K562 (cell line): ENCODE measurements around the gene TUBB2A. TPM values are rescaled to one million over a fixed set of nuclear protein-coding genes. Genes with fewer than 3 reads are reported as not detected.
"Not testable (repeated sequence)": the region's sequence is repeated elsewhere in the genome, so short reads cannot be mapped to it uniquely, and the experiment has no call there.

ENCODE experiments used
- ATAC-seq: fragments of 200-7000 bp; cut with Tn5 transposase; 3 replicates; pipeline ENCODE4 v1.9.1; 2020; ENCODE audit warnings: moderate library complexity
- BruUV-seq: library from RNA; stranded (reverse); fragments of 400-500 nt; replicated peaks from 2 replicates; lab custom pipeline; 2021; lab: Mats Ljungman, UMichigan
- CTCF ChIA-PET: fragments of 300-600 bp; formaldehyde crosslinking; extraction: SDS; loops from one replicate; lab custom pipeline; 2021; ENCODE audit warnings: low intra/inter-chr PET ratio; lab: Yijun Ruan, JAX
- POLR2A ChIA-PET: fragments of 300-600, 350-650 bp; sonication (Branson Sonifier 250); formaldehyde crosslinking; extraction: SDS; loops from one replicate; lab custom pipeline; 2021; ENCODE audit warnings: antibody characterized with exemption, inconsistent platforms; lab: Yijun Ruan, JAX
- DNase-seq, 4 experiments: peaks; one replicate each; pipeline versions ENCODE4 v3.0.0 to v3.0.0-alpha.2; 2011 to 2018; ENCODE audit warnings: low spot score in 3 of 4, mixed read lengths in 3 of 4; ENCODE audit errors: extremely low read depth in 1 of 4
- FAIRE-seq: peaks from 2 replicates; lab custom pipeline; 2011; peaks lifted over from hg19 to GRCh38; lab: Jason Lieb, UNC
- H2AFZ ChIP-seq: 2 replicates; pipeline ENCODE4 v1.6.0; 2011; ENCODE audit warnings: low read depth, low read length, control low read depth, inconsistent platforms
- H3K27ac ChIP-seq: fragments of 200-600 bp; 3 replicates; pipeline ENCODE4 v1.8.0; 2011; ENCODE audit warnings: low read depth, mild to moderate bottlenecking, control low read depth, inconsistent platforms, low read length, moderate library complexity, mixed read lengths; ENCODE audit errors: extremely low read depth
- H3K27me3 ChIP-seq, 2 experiments: fragments of 300-600 bp in 1 of 2; 2 replicates in 1 of 2; 3 replicates in 1 of 2; pipeline versions ENCODE4 v1.6.0 to v1.8.0; 2011; ENCODE audit warnings: inconsistent platforms in 2 of 2, low read length in 2 of 2, mild to moderate bottlenecking in 1 of 2, mixed read lengths in 1 of 2, moderate library complexity in 1 of 2; ENCODE audit not compliant: control insufficient read depth in 2 of 2, insufficient read depth in 2 of 2
- H3K36me3 ChIP-seq: fragments of 300-600 bp; 3 replicates; pipeline ENCODE4 v1.8.0; 2011; ENCODE audit warnings: mild to moderate bottlenecking, low read length, inconsistent platforms; ENCODE audit not compliant: control insufficient read depth, insufficient read depth
- H3K4me1 ChIP-seq, 2 experiments: fragments of 200-600 bp in 1 of 2; replicated peaks in 1 of 2; 2 replicates in 1 of 2; 3 replicates in 1 of 2; pipeline versions ENCODE4 v1.5.1 to v1.8.0; 2011; ENCODE audit warnings: inconsistent platforms in 2 of 2, low read length in 2 of 2, mild to moderate bottlenecking in 1 of 2, mixed read lengths in 1 of 2, moderate library complexity in 1 of 2; ENCODE audit not compliant: control insufficient read depth in 2 of 2, insufficient read depth in 2 of 2
- H3K4me2 ChIP-seq: 2 replicates; pipeline ENCODE4 v1.6.1; 2011; ENCODE audit warnings: low read length, control low read depth, inconsistent platforms, mixed read lengths; ENCODE audit not compliant: insufficient read depth
- H3K4me3 ChIP-seq: fragments of 200-600 bp; sonication (generic), shearing (Covaris generic); 2 replicates; pipeline ENCODE4 v1.5.1; 2016; ENCODE audit warnings: control low read depth, inconsistent platforms
- H3K79me2 ChIP-seq: fragments of 200-600 bp; 3 replicates; pipeline ENCODE4 v1.8.0; 2011; ENCODE audit warnings: low read length, inconsistent platforms; ENCODE audit not compliant: control insufficient read depth, insufficient read depth
- H3K9ac ChIP-seq, 2 experiments: 2 replicates each; pipeline versions ENCODE4 v1.6.0 to v1.6.1; 2011; ENCODE audit warnings: low read depth in 2 of 2, low read length in 2 of 2, control low read depth in 1 of 2, inconsistent platforms in 1 of 2, mild to moderate bottlenecking in 1 of 2, mixed read lengths in 1 of 2; ENCODE audit not compliant: insufficient read depth in 1 of 2
- H3K9me1 ChIP-seq: one replicate; pipeline ENCODE4 v1.6.0; 2011; ENCODE audit warnings: inconsistent platforms, mild to moderate bottlenecking, low read length, moderate library complexity; ENCODE audit not compliant: control insufficient read depth, insufficient read depth
- H3K9me3 ChIP-seq: replicated peaks from 2 replicates; pipeline ENCODE4 v1.5.1; 2011; ENCODE audit warnings: low read depth, low read length, inconsistent platforms; ENCODE audit not compliant: control insufficient read depth, insufficient read depth
- H4K20me1 ChIP-seq: replicated peaks from 2 replicates; pipeline ENCODE4 v1.6.1; 2011; ENCODE audit warnings: low read length, inconsistent platforms, mixed read lengths; ENCODE audit not compliant: control insufficient read depth, insufficient read depth
- ARNT ChIP-seq, 2 experiments: fragments of 450-650 bp; IDR thresholded peaks; 2 replicates each; pipeline ENCODE4 v1.6.1; 2016; ENCODE audit warnings: mild to moderate bottlenecking in 1 of 2
- CC2D1A ChIP-seq: fragments of 450-650 bp; IDR thresholded peaks from 2 replicates; pipeline ENCODE4 v1.6.1; 2017; ENCODE audit warnings: mild to moderate bottlenecking
- CHAMP1 ChIP-seq: fragments of 450-650 bp; IDR thresholded peaks from 2 replicates; pipeline ENCODE4 v1.6.1; 2016; ENCODE audit warnings: mild to moderate bottlenecking
- DEAF1 ChIP-seq: fragments of 450-650 bp; formaldehyde crosslinking; IDR thresholded peaks from 2 replicates; pipeline ENCODE4 v1.4.0; 2020; ENCODE audit warnings: mild to moderate bottlenecking, moderate library complexity
- DPF2 ChIP-seq: fragments of 450-650 bp; IDR thresholded peaks from 2 replicates; pipeline ENCODE4 v1.6.1; 2016
- JUND ChIP-seq, 2 experiments: IDR thresholded peaks; 2 replicates in 1 of 2; 3 replicates in 1 of 2; pipeline ENCODE4 v1.6.1; 2011; ENCODE audit warnings: borderline replicate concordance in 2 of 2, low read depth in 2 of 2, low read length in 2 of 2, improper control_type of control experiment in 1 of 2, missing biosample characterization in 1 of 2, missing genetic modification characterization in 1 of 2, missing genetic modification reagents in 1 of 2
- MTA3 ChIP-seq: fragments of 450-650 bp; formaldehyde crosslinking; IDR thresholded peaks from 2 replicates; pipeline ENCODE4 v1.6.1; 2017; ENCODE audit warnings: mild to moderate bottlenecking, borderline replicate concordance
- NCOR1 ChIP-seq: fragments of 450-650 bp; IDR thresholded peaks from 2 replicates; pipeline ENCODE4 v1.6.1; 2016; ENCODE audit warnings: mild to moderate bottlenecking, moderate library complexity
- NFYB ChIP-seq: IDR thresholded peaks from 2 replicates; pipeline ENCODE4 v1.6.1; 2011; ENCODE audit warnings: mild to moderate bottlenecking, moderate library complexity; ENCODE audit not compliant: insufficient read length; ENCODE audit errors: extremely low read depth
- POLR2A ChIP-seq: fragments of 450-650 bp; conservative IDR thresholded peaks from 2 replicates; pipeline ENCODE4 v1.6.1; 2016
- RBM25 ChIP-seq: fragments of 200-400 bp; formaldehyde crosslinking; IDR thresholded peaks from 2 replicates; pipeline ENCODE4 v1.6.1; 2018; ENCODE audit warnings: low read length, low read depth, moderate library complexity; ENCODE audit not compliant: severe bottlenecking
- RFX1 ChIP-seq: fragments of 450-650 bp; IDR thresholded peaks from 2 replicates; pipeline ENCODE4 v1.6.1; 2016; ENCODE audit warnings: mild to moderate bottlenecking, moderate library complexity
- SMAD4 ChIP-seq: fragments of 250-450 bp; sonication (Bioruptor Pico); conservative IDR thresholded peaks from 2 replicates; pipeline ENCODE4 v1.8.0; 2021; ENCODE audit warnings: inconsistent platforms, mild to moderate bottlenecking, moderate library complexity
- SMARCA4 ChIP-seq: fragments of 450-650 bp; IDR thresholded peaks from 2 replicates; pipeline ENCODE4 v1.6.1; 2016
- THRAP3 ChIP-seq: fragments of 450-650 bp; IDR thresholded peaks from 2 replicates; pipeline ENCODE4 v1.6.1; 2016; ENCODE audit warnings: mild to moderate bottlenecking, inconsistent platforms, borderline replicate concordance
- ZBTB2 ChIP-seq: fragments of 450-650 bp; IDR thresholded peaks from 2 replicates; pipeline ENCODE4 v1.6.1; 2016; ENCODE audit warnings: antibody characterized with exemption
- WGBS: fragments of 100-300 bp; shearing (Covaris generic); methylation state at CpG from one replicate; pipeline ENCODE4 v1.1.6; 2016; ENCODE audit warnings: low coverage, mixed read lengths; ENCODE audit not compliant: insufficient coverage; ENCODE audit errors: missing lambda C conversion rate; 5-methylcytosine and 5-hydroxymethylcytosine counted together
- in situ Hi-C: fragments of 300-500 bp; cut with MboI; formaldehyde crosslinking; loops from 4 replicates; pipeline ENCODE4 v1.15.0; 2018; ENCODE audit warnings: inconsistent platforms, mixed read lengths
- intact Hi-C: fragments of 100-400 bp; cut with micrococcal nuclease; formaldehyde crosslinking; loops from 2 replicates; pipeline ENCODE4 v1.14.2; 2022
- polyA plus RNA-seq, 8 experiments: library from polyadenylated mRNA; depleted of rRNA in 4 of 8; stranded (reverse) in 5 of 8; unstranded in 3 of 8; fragments of >200 nt; fragmentation: Nextera tagmentation in 2 of 8; fragmentation: Illumina TruSeq in 1 of 8; extraction: Ambion mirVana in 2 of 8; extraction: Trizol in 1 of 8; gene quantifications; 2 replicates each; pipeline versions ENCODE4 v1.2.1 to v1.2.3, GENCODE V29; 2011 to 2014; ENCODE audit warnings: inconsistent platforms in 1 of 8, missing spikeins in 1 of 8
- total RNA-seq, 7 experiments: library from RNA; depleted of rRNA in 6 of 7; stranded (reverse); fragments of >200 nt in 6 of 7; fragmentation: Illumina TruSeq in 2 of 7; extraction: Trizol in 2 of 7; gene quantifications; 2 replicates each; pipeline versions ENCODE4 v1.2.1 to v1.2.3, GENCODE V29; 2011 to 2021; ENCODE audit warnings: low replicate concordance in 1 of 7

TUBB2A gene
- total and polyA plus RNA-seq, 9 of the 15 experiments (the other 6 are each of a cell fraction or from before 2014, with no cell fraction given) = 3.6 to 92.1 (median 45.6) TPM

GRCh38 chr6:3171313-3172175 lies 14.2 kb upstream of the TUBB2A start:
- DNase-seq (peak in 1 of 4 experiments; percentile 55), ATAC-seq (peak; percentile 53)
- H3K4me2 ChIP-seq = peak overlapping the region; percentile 31; the same call in 1 of the 2 replicates
- H3K4me3 ChIP-seq; CTCF ChIA-PET; H3K9me3 ChIP-seq; H3K36me3 ChIP-seq; H3K79me2 ChIP-seq; H3K9me1 ChIP-seq; FAIRE-seq; H4K20me1 ChIP-seq; in situ Hi-C loops; H3K27me3 ChIP-seq; intact Hi-C loops; H3K9ac ChIP-seq; TF ChIP-seq JUND (tag; IDR thresholded peaks at IDR 0.05; ENCODE audit: borderline replicate concordance, low read depth, low read length): not testable (repeated sequence)
- 68% methylated on average over 17 of the region's 17 CpGs for WGBS
- BruUV-seq = TSS peak; percentile 99
- H3K4me1 ChIP-seq = peaks cover 28 to 54% of the 10 kb centered on the region in 2 experiments
- H2AFZ ChIP-seq = peak overlapping the region; percentile 71
- POLR2A ChIA-PET = interaction anchor here (0.9 to 2.1 kb wide), 4 partner anchors 10 to 25 kb away, joined by 3 to 15 read pairs (median 4); partner anchors contain the start of gene TUBB2A
- peak overlapping the region; percentile 39 for H3K27ac ChIP-seq
- TF ChIP-seq NCOR1 (peak; percentile 39), SMARCA4 (peak; percentile 45; the same call in 1 of the 2 replicates), POLR2A (peak; percentile 92), MTA3 (peak; percentile 62; the same call in 1 of the 2 replicates), RFX1 (peak; percentile 42), SMAD4 (CRISPR knock-in tag) (0 out of 2 replicates have a peak, but pooled peaks have one; percentile 20), CC2D1A (0 out of 2 replicates have a peak, but pooled peaks have one; percentile 30), DEAF1 (CRISPR knock-in tag) (0 out of 2 replicates have a peak, but pooled peaks have one; percentile 3), NFYB (peak; percentile 77), ARNT (IDR thresholded peaks at IDR 0.05) (peak in 1 of 2 experiments; percentile 18; a peak in 1 of 4 replicates), THRAP3 (peak; percentile 56; the same call in 1 of the 2 replicates), ZBTB2 (peak; percentile 66; the same call in 1 of the 2 replicates), JUND (IDR thresholded peaks at IDR 0.05; ENCODE audit: borderline replicate concordance, low read depth, low read length) (0 out of 2 replicates have a peak, but pooled peaks have one; percentile 13), DPF2 (peak; percentile 50; the same call in 1 of the 2 replicates), RBM25 (peak; percentile 46), CHAMP1 (0 out of 2 replicates have a peak, but pooled peaks have one; percentile 27)
